LNCAP (cell line): Measurements from ENCODE around the gene CFAP77.

ENCODE experiments used
- TF ChIP-seq, protein P1 (sequence below): fragments of 450-650 bp; IDR thresholded peaks from 2 replicates; pipeline ENCODE4 v1.5.1; 2017; ENCODE audit warnings: mild to moderate bottlenecking

Gene CFAP77

DNA sequence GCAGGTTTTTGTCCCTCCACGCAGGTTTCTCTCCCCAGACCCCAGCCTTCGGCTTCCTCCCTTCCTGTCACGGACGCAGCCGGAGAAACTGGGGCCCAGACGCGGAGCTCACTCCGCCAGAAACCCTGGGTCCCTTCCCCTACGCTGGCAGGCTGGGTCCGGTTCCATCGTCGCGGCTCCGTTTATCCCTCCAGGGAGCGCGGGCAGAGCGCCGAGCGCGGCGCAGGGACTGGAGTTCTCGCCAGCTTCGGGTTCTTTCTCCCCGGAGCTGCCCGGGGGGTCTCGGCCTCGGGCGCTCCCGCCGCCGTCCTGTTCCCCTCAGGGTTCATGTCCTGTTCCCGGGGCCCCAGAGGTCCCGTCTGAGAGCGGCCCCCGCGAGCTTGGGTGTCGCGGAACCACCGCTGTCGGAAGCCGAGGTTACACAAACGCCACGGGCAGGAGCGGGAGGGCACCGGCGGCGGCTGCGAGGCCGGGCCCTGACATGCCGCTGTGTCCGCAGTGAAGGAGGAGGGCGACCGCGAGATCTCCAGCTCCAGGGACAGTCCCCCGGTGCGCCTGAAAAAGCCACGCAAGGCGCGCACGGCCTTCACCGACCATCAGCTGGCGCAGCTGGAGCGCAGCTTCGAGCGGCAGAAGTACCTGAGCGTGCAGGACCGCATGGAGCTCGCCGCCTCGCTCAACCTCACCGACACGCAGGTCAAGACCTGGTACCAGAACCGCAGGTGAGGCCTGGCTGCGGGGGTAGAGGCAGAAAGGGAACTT, 177.0 kb downstream of the CFAP77 start:
- TF ChIP-seq, protein P1, sequence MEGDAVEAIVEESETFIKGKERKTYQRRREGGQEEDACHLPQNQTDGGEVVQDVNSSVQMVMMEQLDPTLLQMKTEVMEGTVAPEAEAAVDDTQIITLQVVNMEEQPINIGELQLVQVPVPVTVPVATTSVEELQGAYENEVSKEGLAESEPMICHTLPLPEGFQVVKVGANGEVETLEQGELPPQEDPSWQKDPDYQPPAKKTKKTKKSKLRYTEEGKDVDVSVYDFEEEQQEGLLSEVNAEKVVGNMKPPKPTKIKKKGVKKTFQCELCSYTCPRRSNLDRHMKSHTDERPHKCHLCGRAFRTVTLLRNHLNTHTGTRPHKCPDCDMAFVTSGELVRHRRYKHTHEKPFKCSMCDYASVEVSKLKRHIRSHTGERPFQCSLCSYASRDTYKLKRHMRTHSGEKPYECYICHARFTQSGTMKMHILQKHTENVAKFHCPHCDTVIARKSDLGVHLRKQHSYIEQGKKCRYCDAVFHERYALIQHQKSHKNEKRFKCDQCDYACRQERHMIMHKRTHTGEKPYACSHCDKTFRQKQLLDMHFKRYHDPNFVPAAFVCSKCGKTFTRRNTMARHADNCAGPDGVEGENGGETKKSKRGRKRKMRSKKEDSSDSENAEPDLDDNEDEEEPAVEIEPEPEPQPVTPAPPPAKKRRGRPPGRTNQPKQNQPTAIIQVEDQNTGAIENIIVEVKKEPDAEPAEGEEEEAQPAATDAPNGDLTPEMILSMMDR = no peak

DNA sequence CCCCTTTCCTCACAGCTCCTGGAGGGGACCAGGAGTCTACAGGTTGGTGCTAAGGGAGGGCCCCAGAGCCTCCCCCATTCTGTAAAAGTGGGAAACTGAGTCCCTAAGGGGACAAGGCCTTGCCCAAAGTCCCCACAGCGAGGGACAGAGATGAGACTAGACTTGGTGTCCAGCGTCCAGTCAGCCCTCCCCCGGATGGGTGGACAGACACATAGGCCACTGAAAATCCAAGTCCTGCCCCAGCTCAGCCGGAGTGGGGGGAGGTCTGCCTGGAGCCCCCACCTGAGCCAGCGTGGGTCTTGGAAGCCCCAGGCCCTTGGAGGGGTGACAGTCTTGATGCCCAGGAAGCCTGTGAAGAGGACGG, 177.6 kb downstream of the CFAP77 start:
- TF ChIP-seq, protein P1 = no peak

DNA sequence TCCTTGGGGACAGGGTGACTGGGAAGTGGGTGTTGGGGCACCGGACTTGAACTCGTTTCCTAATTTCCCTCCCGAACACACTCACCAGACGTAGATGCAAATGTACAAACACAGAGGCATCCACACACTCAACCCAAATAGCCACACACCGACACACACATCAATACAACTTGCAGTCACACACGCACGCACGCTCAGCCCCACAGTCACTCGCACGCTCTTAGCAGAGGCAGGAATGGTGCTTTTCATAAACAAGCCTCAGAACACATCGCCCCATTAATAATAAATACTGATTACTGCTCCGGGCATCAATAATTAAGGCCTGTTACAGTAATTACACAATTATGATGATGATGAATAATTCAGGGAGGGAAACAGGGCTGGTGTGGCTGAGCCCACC, 178.1 kb downstream of the CFAP77 start:
- TF ChIP-seq, protein P1 = no peak

DNA sequence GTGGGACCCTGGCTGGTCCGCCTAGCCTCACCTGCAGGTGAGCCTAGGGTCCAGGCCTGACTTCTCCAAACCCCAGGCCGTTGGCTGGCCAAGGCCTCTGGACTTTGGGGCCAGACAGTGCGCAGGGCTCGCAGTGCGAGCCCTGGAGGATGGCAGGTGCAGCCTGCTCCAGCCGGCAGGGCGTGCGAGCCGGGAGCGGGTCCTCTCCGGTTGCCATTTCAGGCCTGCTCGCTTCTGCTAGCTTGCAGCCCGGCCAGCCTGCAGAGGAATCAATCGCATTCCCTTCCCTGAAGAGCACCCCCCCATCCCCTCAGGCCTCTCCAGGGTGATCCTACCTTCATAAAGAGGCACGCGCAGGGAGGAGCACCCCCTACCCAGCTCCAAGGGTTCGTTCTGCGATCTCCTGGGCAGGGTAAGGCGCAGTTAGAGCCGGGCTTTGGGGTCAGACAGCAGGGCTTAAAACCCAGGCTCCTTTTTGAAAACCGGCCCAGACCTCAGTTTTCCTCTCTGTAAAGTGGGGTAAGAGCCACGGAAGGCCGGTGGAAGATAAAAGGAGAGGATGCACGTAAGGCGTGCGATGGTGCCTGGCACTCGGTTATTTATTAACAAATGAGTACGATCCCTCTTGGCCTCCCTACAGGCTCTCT, 178.6 kb downstream of the CFAP77 start:
- TF ChIP-seq, protein P1 = no peak

DNA sequence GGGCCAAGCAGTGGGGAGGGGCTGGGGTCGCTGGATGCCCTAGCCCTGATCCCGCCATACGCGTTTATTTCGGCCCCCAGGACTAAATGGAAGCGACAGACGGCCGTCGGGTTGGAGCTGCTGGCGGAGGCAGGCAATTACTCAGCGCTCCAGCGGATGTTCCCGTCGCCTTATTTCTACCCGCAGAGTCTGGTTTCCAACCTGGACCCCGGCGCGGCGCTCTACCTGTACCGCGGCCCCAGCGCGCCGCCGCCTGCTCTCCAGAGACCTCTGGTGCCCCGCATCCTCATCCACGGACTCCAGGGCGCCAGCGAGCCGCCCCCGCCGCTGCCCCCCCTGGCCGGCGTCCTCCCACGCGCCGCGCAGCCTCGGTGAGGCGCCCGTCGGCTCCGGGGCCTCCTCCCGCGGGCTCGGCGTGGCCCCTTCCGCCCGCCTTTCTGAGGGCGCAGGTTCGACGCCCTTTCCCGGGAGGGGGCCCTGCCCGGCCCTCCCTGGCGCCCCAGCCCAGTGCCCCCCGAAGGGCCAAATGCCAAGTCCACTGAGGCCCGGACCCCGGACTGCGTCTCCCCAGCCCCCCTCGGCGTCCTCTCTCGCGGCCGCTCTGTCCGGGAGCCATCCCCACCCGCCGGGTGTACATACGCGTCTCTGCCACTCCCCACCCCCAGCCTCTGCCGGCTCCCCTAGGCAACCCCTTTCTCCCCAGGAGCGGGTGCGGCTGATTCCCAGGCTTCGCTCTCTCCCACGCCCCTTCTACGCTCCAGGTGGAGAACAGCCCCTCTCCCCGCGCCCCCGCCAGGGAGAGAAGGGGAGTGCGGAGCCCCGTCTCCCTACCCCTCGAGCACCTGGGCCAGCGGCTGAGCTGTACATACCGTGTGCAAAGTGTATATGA, 179.4 kb downstream of the CFAP77 start:
- TF ChIP-seq, protein P1 = no peak

DNA sequence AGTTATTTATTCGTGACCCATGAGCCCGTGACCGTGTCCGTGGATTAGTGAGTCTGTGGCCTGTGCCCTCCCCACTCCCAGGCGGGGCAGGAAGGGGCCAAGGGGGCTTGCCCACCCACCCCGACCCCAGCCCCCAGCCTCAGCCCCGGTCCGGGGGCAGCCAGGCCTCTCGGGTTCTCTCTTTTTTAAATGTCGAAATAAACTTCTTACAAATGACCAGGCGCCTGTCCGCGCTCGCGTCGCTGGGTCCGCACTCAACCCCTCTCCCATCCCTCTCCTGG, 180.0 kb downstream of the CFAP77 start:
- TF ChIP-seq, protein P1 = no peak

DNA sequence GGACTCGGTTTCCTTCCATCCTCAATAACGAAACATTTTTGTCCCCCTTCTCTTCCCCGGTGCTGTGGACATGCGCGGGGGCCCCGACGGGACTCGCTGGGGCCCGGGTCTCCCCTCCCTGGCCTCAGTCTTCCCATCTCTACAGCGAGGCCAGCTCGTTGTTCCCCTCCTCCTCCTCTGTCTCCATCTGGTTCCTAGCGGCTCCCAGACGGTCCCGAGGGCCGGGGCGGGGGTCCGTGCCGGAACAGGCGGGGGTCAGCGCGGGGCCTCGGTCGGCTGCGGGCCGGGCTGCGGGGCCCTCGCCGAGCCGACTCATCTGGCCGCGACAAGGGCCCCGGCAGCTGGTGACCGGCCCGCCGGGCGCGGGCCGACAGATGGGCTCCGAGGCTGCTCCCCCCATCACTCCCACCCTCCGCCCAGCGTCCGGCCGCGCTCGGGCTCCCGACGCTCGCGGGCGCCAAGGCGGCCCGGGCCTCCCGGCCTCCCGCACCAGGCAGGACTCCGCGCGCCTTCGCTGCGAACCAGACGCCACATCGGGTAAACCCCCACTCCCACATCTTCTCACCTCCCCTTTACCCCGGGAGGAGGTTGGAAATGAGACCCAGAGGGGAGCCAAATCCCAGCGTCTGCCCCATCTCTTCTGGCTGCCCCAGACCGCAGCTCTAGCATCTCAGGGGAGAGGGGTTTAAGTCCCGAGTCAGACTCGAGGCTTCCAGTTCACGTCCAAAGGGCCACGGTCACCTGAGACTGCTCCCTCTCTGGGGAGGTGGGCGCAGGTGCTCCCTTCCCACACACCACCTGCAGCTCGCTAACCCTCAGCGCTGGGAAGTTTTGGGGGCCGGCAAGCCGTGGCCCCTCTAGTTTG, 180.5 kb downstream of the CFAP77 start:
- TF ChIP-seq, protein P1 = no peak
